OCI-LY7 (cell line): ENCODE results near the gene HJURP.

Experiments
- CTCF ChIP-seq: fragments of 200-600 bp; sonication (generic); conservative IDR thresholded peaks from 2 replicates; pipeline ENCODE4 v1.5.1; 2014; ENCODE audit warnings: mild to moderate bottlenecking, antibody characterized with exemption, low read length, moderate library complexity, mixed read lengths
- EZH2phosphoT487 ChIP-seq: fragments of 200-600 bp; sonication (generic); IDR thresholded peaks from 2 replicates; pipeline ENCODE4 v1.6.1; 2018; ENCODE audit warnings: low read depth, borderline replicate concordance, mild to moderate bottlenecking, mixed run types, antibody characterized with exemption, low read length, moderate library complexity, mixed read lengths

- TF ChIP-seq CTCF (no peak), EZH2phosphoT487 (no peak)
Observed at GRCh38 chr2:233796254-233796653, 58.1 kb downstream of the HJURP start.
